ENCODE results near the gene FGR. TPM values are rescaled to one million over a fixed set of nuclear protein-coding genes. Genes with fewer than 3 reads are reported as not detected.

FGR gene
- polyA plus RNA-seq, 1 donor = 1.4 TPM

- DNase-seq (ENCODE audit: low read depth) = no peak
These were observed 18.5 kb downstream of the FGR start for GRCh38 chr1:27616441-27616840.

GRCh38 chr1:27615346-27616192 is 19.4 kb downstream of the FGR start:
- no peak for DNase-seq (ENCODE audit: low read depth)

- no peak for DNase-seq (ENCODE audit: low read depth)
These were observed 20.2 kb downstream of the FGR start for GRCh38 chr1:27614625-27615344.

DNA sequence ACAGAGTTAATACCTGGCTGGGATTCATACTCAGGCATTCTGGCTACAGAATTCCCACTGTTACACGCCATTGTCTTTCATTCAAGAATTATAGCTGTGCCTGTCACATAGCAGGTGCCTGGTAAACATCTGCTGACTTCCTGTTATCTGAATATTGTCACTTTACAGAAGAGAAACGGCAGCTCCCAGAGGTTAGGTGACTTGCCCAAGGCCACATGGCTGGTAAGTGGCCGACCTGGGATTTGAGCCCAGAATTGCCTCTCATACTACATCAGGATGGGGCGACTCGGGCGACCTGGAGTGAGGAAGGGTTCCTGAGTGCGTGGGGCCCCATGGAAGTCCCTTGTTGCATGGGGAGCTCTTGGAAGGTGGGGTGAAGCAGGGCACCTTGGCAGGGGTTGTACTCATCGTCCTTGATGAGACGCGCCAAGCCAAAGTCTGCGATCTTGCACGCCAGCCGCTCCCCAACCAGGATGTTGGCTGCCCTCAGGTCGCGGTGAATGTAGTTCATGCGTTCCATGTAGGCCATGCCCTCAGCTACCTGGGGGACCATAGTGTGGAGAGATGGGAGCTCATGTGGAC is 20.9 kb downstream of the FGR start:
- no peak for DNase-seq (ENCODE audit: low read depth)

GRCh38 chr1:27612718-27613117 is 22.3 kb downstream of the FGR start:
- DNase-seq (ENCODE audit: low read depth) = no peak

DNA sequence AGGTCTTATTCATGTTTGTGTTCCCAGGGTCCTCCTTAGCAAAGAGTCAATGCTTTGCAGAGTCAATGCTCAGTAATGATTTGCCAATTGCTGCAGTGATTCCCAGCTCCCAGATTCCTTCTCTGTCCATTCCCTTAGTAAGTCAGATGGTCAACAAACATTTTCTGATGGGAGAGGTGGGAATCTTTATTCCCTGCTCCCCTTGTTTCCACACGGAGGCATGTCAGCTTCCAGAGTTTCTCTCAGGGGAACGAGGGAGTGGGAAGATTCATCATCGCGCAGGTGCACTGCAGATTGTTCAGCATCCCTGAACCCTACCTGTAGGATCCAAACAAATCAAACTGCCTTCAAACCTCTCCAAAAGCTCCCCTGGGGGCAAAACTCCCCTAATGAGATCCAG is 23.5 kb downstream of the FGR start:
- no peak for DNase-seq (ENCODE audit: low read depth)

DNA sequence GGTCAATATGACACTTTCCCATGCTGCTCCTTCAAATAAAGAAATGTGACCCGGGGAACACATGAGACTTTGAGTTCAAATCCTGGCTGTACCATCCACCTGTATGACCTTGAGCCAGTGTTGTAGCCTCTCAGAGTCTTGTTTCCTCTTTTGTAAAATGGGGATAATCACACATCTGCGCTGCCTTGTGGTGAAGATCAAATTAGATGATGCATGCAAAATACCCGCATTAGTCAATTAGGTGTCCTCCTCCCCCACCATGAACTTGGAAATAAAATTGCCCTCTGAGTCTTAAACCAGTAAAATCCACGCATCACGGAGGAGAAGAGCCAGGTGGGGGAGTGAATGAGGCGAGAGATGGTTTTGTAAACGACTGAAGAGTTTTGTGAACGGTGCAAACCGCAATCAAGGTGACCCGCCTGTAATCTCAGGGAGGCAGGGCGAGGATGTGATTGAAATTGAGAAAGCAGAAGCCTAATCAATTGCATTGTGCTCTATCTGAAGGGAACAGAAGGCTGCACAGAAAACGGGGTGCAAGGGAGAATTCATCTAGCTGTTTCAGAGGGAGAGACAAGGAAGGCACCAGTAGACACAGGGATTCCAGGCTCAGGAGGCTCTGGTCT is 25.3 kb downstream of the FGR start:
- DNase-seq (ENCODE audit: low read depth) = no peak

DNA sequence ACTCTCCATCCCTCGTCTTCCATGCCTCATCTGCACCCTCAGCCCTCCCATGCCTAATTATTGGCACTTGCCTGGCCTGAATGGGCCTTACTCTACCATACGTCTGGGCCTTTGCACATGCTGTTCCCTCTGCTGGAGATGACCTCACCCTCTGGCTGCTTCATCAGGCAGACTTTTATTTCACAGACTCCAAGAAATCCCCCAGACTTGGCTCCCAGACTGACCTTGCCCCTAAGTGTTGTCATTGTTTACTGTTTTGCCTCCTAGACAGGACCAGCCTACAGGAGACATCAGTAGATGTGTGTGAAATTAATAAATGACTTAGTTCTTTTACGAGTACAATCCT is 25.8 kb downstream of the FGR start:
- no peak for DNase-seq (ENCODE audit: low read depth)

- no peak for DNase-seq (ENCODE audit: low read depth)
These were observed 27.7 kb downstream of the FGR start for GRCh38 chr1:27607239-27607804.

GRCh38 chr1:27606708-27607238 is 28.2 kb downstream of the FGR start:
- no peak for DNase-seq (ENCODE audit: low read depth)

- DNase-seq (ENCODE audit: low read depth) = no peak
These were observed 28.9 kb downstream of the FGR start for GRCh38 chr1:27605796-27606707.

- DNase-seq (ENCODE audit: low read depth) = no peak
These were observed 29.7 kb downstream of the FGR start for GRCh38 chr1:27605300-27605766.

DNA sequence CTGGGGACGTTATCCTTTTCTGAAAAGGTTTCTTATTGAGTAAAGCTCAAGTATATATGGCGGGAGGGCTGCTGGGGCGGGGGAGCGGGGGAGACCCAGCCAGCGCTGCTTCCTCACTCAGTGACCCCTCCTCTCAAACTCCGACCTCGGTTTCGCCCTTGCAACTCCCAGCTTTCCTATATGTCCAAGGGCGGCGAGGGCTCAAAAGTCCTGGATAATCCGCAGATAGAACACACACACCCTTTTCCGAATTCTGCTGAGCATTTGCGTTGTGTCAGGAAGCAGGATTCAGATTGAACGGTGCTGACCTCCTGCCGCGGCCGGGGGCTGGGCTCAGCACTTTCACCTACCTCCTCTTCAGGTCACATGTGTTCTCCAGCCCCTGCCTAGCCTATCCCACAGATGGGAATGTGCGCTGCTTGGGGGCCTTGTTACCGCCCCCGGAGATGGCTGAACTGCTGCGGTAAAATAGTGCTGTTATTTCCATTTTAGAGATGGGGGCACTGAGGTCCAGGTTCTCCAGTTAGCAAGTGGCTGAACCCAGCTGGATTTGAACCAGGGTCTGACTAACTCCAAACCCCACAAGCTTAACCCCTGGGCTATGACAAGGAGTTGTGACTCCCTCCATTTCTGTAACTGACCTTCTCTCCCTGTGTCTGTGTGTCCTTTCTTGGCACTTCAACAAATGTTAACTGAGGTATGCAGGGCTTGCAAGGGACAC is 30.2 kb downstream of the FGR start:
- DNase-seq (ENCODE audit: low read depth) = no peak

GRCh38 chr1:27603681-27604578 is 31.1 kb downstream of the FGR start, which contains the start of gene AHDC1:
Gene AHDC1, minus strand, starts transcription at chr1:27604144. Its CDS starts 52,029 bp downstream, at chr1:27552115.
- DNase-seq (ENCODE audit: low read depth) = peak; percentile 62

DNA sequence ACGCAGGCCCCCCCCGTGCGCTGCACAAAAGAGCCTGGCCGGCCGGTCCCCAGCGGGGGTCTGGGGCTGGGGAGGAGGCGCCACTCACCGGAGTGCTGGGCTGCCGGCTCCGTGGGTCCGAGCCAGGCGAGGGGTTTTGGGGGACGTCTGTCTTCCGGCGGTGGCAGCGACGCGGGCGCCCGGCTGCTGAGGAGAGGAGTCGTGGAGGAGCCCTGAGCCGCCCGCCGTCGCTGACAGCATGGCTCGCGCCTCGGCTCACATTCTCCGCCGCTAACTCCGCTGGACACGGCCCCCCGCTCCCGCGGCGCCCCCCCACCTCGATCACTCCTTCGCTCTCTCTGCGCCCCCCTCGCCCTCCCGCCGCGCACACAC is 31.7 kb downstream of the FGR start:
- no peak for DNase-seq (ENCODE audit: low read depth)

- no peak for DNase-seq (ENCODE audit: low read depth)
These were observed 32.3 kb downstream of the FGR start for GRCh38 chr1:27602462-27603308.

- DNase-seq (ENCODE audit: low read depth) = no peak
These were observed 33.1 kb downstream of the FGR start for GRCh38 chr1:27601771-27602461.
